HepG2 (cell line): ENCODE data around the gene COX10. TPM values are rescaled to one million over a fixed set of nuclear protein-coding genes. Genes with fewer than 3 reads are reported as not detected.

ENCODE experiments used
- ATAC-seq: fragments of 200-7000 bp; cut with Tn5 transposase; 3 replicates; pipeline ENCODE4 v1.9.1; 2020; ENCODE audit warnings: mild to moderate bottlenecking, moderate library complexity
- BruUV-seq: library from RNA; stranded (reverse); fragments of 400-500 nt; replicated peaks from 2 replicates; lab custom pipeline; 2021; lab: Mats Ljungman, UMichigan
- CTCF ChIA-PET: fragments of 300-600 bp; formaldehyde crosslinking; extraction: SDS; loops from one replicate; lab custom pipeline; 2021; ENCODE audit warnings: low total read pairs, inconsistent platforms, low intra/inter-chr PET ratio; lab: Yijun Ruan, JAX
- POLR2A ChIA-PET: fragments of 350-600 bp; sonication (Branson Sonifier 250); formaldehyde crosslinking; loops from one replicate; lab custom pipeline; 2020; ENCODE audit warnings: antibody characterized with exemption, inconsistent platforms; lab: Yijun Ruan, JAX
- DNase-seq: peaks from one replicate; pipeline ENCODE4 v3.0.0-alpha.2; 2015; ENCODE audit warnings: low spot score
- FAIRE-seq: peaks from 3 replicates; lab custom pipeline; 2011; peaks lifted over from hg19 to GRCh38; lab: Jason Lieb, UNC
- H2AFZ ChIP-seq: one replicate; pipeline ENCODE4 v1.6.1; 2011; ENCODE audit warnings: low read length, inconsistent platforms
- H3K27ac ChIP-seq: fragments of 300-600 bp; 3 replicates; pipeline ENCODE4 v1.8.0; 2011; ENCODE audit warnings: mixed run types, mild to moderate bottlenecking, mixed read lengths, low read length, inconsistent platforms; ENCODE audit not compliant: insufficient read depth; ENCODE audit errors: extremely low read length
- H3K27me3 ChIP-seq, 2 experiments: fragments of 200-600 bp in 1 of 2; 2 replicates in 1 of 2; 3 replicates in 1 of 2; pipeline versions ENCODE4 v1.6.0 to v1.8.0; 2011; ENCODE audit warnings: low read length in 2 of 2, mild to moderate bottlenecking in 2 of 2, moderate library complexity in 2 of 2, inconsistent platforms in 1 of 2; ENCODE audit not compliant: insufficient read depth in 2 of 2, control insufficient read depth in 1 of 2
- H3K36me3 ChIP-seq, 2 experiments: fragments of 200-600 bp in 1 of 2; replicated peaks in 1 of 2; 2 replicates in 1 of 2; 3 replicates in 1 of 2; pipeline versions ENCODE4 v1.5.1 to v1.8.0; 2011; ENCODE audit warnings: low read length in 2 of 2, inconsistent platforms in 1 of 2; ENCODE audit not compliant: insufficient read depth in 2 of 2, control insufficient read depth in 1 of 2
- H3K4me1 ChIP-seq: 2 replicates; pipeline ENCODE4 v1.5.1; 2012; ENCODE audit warnings: low read length, inconsistent platforms; ENCODE audit not compliant: insufficient read depth
- H3K4me2 ChIP-seq: 2 replicates; pipeline ENCODE4 v1.6.0; 2011; ENCODE audit warnings: low read depth, low read length, inconsistent platforms
- H3K4me3 ChIP-seq, 3 experiments: fragments of 200-600 bp in 1 of 3; sonication (generic), shearing (Covaris generic) in 1 of 3; replicated peaks in 1 of 3; 2 replicates each; pipeline ENCODE4 v1.5.1; 2011 to 2016; ENCODE audit warnings: low read length in 3 of 3, inconsistent platforms in 2 of 3, low read depth in 2 of 3, mild to moderate bottlenecking in 2 of 3, control low read depth in 1 of 3, mixed read lengths in 1 of 3; ENCODE audit not compliant: insufficient read depth in 1 of 3
- H3K79me2 ChIP-seq: one replicate; pipeline ENCODE4 v1.6.1; 2011; ENCODE audit warnings: low read length, inconsistent platforms; ENCODE audit not compliant: insufficient read depth
- H3K9ac ChIP-seq: 2 replicates; pipeline ENCODE4 v1.6.0; 2011; ENCODE audit warnings: mild to moderate bottlenecking, low read depth, low read length, inconsistent platforms; ENCODE audit not compliant: insufficient read depth
- H3K9me3 ChIP-seq: 2 replicates; pipeline ENCODE4 v1.5.1; 2012; ENCODE audit warnings: mild to moderate bottlenecking, low read length
- H4K20me1 ChIP-seq: 2 replicates; pipeline ENCODE4 v1.6.0; 2011; ENCODE audit warnings: inconsistent platforms, mild to moderate bottlenecking, low read length, moderate library complexity; ENCODE audit not compliant: insufficient read depth
- ATF5 ChIP-seq: sonication (generic); formaldehyde crosslinking; IDR thresholded peaks from 2 replicates; pipeline ENCODE4 v1.4.0; 2020; ENCODE audit warnings: mild to moderate bottlenecking, low read depth, missing genetic modification reagents
- HBP1 ChIP-seq: IDR thresholded peaks from 2 replicates; pipeline ENCODE4 v1.6.1; 2016; ENCODE audit warnings: low read depth, control low read depth
- MBNL3 ChIP-seq: fragments of 250-450 bp; sonication (Bioruptor Pico); conservative IDR thresholded peaks from 2 replicates; pipeline ENCODE4 v1.8.0; 2022; ENCODE audit warnings: mild to moderate bottlenecking, inconsistent platforms
- MLXIP ChIP-seq: sonication (generic); formaldehyde crosslinking; IDR thresholded peaks from 2 replicates; pipeline ENCODE4 v1.9.0; 2021; ENCODE audit warnings: missing genetic modification reagents, borderline replicate concordance
- PCBP1 ChIP-seq: fragments of 200-400 bp; formaldehyde crosslinking; IDR thresholded peaks from 2 replicates; pipeline ENCODE4 v1.6.1; 2017; ENCODE audit warnings: mild to moderate bottlenecking, low read depth, low read length, borderline replicate concordance
- SIN3B ChIP-seq: fragments of 150-350 bp; IDR thresholded peaks from 2 replicates; pipeline ENCODE4 v1.6.1; 2014; ENCODE audit warnings: low read length
- STAT5B ChIP-seq: sonication (generic); formaldehyde crosslinking; IDR thresholded peaks from 2 replicates; pipeline ENCODE4 v1.4.0; 2020; ENCODE audit warnings: missing genetic modification reagents
- ZBTB4 ChIP-seq: sonication (generic); formaldehyde crosslinking; IDR thresholded peaks from 2 replicates; pipeline ENCODE4 v1.4.0; 2020; ENCODE audit warnings: missing genetic modification reagents, mild to moderate bottlenecking, borderline replicate concordance
- ZEB1 ChIP-seq: IDR thresholded peaks from 2 replicates; pipeline ENCODE4 v1.6.1; 2012; ENCODE audit warnings: mild to moderate bottlenecking, low read depth, inconsistent platforms; ENCODE audit not compliant: insufficient replicate concordance
- ZNF678 ChIP-seq: sonication (generic); formaldehyde crosslinking; IDR thresholded peaks from 2 replicates; pipeline ENCODE4 v1.4.0; 2020; ENCODE audit warnings: mild to moderate bottlenecking, missing genetic modification reagents
- ZNF687 ChIP-seq: sonication (generic); formaldehyde crosslinking; IDR thresholded peaks from 2 replicates; pipeline ENCODE4 v1.5.1; 2020; ENCODE audit warnings: mild to moderate bottlenecking, missing genetic modification reagents, moderate library complexity
- ZNF816 ChIP-seq: sonication (generic); formaldehyde crosslinking; IDR thresholded peaks from 2 replicates; pipeline ENCODE4 v1.8.0; 2022; ENCODE audit warnings: missing genetic modification reagents, mild to moderate bottlenecking, borderline replicate concordance
- WGBS: methylation state at CpG from one replicate; pipeline ENCODE4 v1.1.6; 2017; ENCODE audit warnings: low lambda C conversion rate; 5-methylcytosine and 5-hydroxymethylcytosine counted together
- in situ Hi-C: cut with HindIII; loops from 2 replicates; pipeline ENCODE4 v1.10.0; 2017; ENCODE audit warnings: low pct_unique_long_range_greater_than_20kb; ENCODE audit not compliant: extremely low pct_ligation_motif_present
- intact Hi-C: fragments of 100-400 bp; cut with micrococcal nuclease; formaldehyde crosslinking; loops from one replicate; pipeline ENCODE4 v1.10.0; 2022; ENCODE audit not compliant: unreplicated experiment
- polyA plus RNA-seq, 8 experiments: library from polyadenylated mRNA; depleted of rRNA in 3 of 8; stranded (reverse) in 7 of 8; unstranded in 1 of 8; fragments of >200 nt; fragmentation: Illumina TruSeq in 4 of 8; extraction: Trizol in 4 of 8; gene quantifications; 2 replicates each; pipeline versions ENCODE4 v1.2.1 to v1.2.3, GENCODE V29; 2011 to 2016; ENCODE audit warnings: low read depth in 4 of 8, missing spikeins in 1 of 8, mixed read lengths in 1 of 8; ENCODE audit not compliant: insufficient read depth in 1 of 8
- total RNA-seq, 5 experiments: library from RNA; depleted of rRNA; stranded (reverse); fragments of >200 nt; fragmentation: Illumina TruSeq; extraction: Trizol; gene quantifications; 2 replicates each; pipeline ENCODE4 v1.2.3, GENCODE V29; 2016; ENCODE audit warnings: low read depth in 1 of 5

Gene COX10
- total and polyA plus RNA-seq, 2 of the 13 experiments (the other 11 are each of a cell fraction or from before 2014, with no cell fraction given), result 13.9 to 20.1 TPM

- Histone ChIP-seq H3K9ac (no peak overlapping the region), H3K4me1 (no peaks in the 10 kb centered on the region), H3K79me2 (no peaks in the 10 kb centered on the region), H3K9me3 (no peaks in the 10 kb centered on the region), H3K27me3 (no peaks in the 10 kb centered on the region), H3K4me2 (no peak overlapping the region), H3K27ac (no peak overlapping the region), H3K4me3 (no peak overlapping the region), H2AFZ (no peak overlapping the region), H4K20me1 (no peaks in the 10 kb centered on the region), H3K36me3 (no peaks in the 10 kb centered on the region)
- DNase-seq (no peak), FAIRE-seq (no peak), ATAC-seq (no peak)
- WGBS, result 84% methylated on average over 4 of the region's 4 CpGs
- ChIA-PET POLR2A (no interaction called here), CTCF (no interaction called here)
- intact Hi-C loops (no loop called here), in situ Hi-C loops (no loop called here)
- BruUV-seq, result no TSS peak
- TF ChIP-seq SIN3B (no peak), ZNF687 (CRISPR knock-in tag) (no peak), ATF5 (CRISPR knock-in tag) (no peak), HBP1 (no peak), MBNL3 (CRISPR knock-in tag) (no peak), ZBTB4 (no peak), ZNF678 (CRISPR knock-in tag) (no peak), PCBP1 (no peak), STAT5B (CRISPR knock-in tag) (no peak), ZNF816 (CRISPR knock-in tag) (no peak), ZEB1 (no peak), MLXIP (no peak)
These were observed 159.6 kb downstream of the COX10 start for GRCh38 chr17:14228903-14229302.
